Measurements from ENCODE around the gene CD7. TPM values are rescaled to one million over a fixed set of nuclear protein-coding genes. Genes with fewer than 3 reads are reported as not detected.

Gene CD7
- total and polyA plus RNA-seq, 9 of the 15 experiments (the other 6 are each of a cell fraction or from before 2014, with no cell fraction given): 0.21 to 0.35 TPM; not detected in 7

DNA sequence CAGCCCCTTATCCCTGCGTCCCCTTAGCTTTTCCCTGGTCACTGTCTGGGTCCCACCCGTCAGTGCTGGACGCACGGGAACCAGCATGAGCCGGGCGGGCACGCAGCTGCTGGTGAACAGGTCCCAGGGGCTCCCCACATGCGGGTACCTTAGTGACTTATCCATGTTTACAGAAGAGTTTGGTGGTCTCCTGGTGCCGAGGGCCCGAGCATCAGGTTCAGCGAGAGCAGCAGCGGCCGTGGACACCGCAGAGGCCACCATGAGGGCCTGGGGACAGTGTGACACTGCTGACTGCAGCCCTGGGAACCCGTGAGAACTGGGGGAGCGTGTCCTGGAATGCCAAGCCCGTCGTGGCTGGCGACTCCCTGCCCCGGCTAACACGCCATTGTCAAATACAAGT, 6.5 kb downstream of the CD7 start (continued):
- no peak for TF ChIP-seq RERE (CRISPR knock-in tag; IDR thresholded peaks at IDR 0.05; ENCODE audit: borderline replicate concordance)
- TF ChIP-seq PHF21A (IDR thresholded peaks at IDR 0.05; ENCODE audit: borderline replicate concordance, low read depth): no peak
- TF ChIP-seq POLR2A (conservative IDR thresholded peaks at IDR 0.05): no peak
- TF ChIP-seq SIN3A (IDR thresholded peaks at IDR 0.05; ENCODE audit: borderline replicate concordance in 2 of 2, control insufficient read depth in 1 of 2, low read depth in 2 of 2, low read length in 2 of 2): no peak
- no peak for TF ChIP-seq POLR2B (IDR thresholded peaks at IDR 0.05; ENCODE audit: low read depth, partially characterized antibody)
- TF ChIP-seq, protein P1, sequence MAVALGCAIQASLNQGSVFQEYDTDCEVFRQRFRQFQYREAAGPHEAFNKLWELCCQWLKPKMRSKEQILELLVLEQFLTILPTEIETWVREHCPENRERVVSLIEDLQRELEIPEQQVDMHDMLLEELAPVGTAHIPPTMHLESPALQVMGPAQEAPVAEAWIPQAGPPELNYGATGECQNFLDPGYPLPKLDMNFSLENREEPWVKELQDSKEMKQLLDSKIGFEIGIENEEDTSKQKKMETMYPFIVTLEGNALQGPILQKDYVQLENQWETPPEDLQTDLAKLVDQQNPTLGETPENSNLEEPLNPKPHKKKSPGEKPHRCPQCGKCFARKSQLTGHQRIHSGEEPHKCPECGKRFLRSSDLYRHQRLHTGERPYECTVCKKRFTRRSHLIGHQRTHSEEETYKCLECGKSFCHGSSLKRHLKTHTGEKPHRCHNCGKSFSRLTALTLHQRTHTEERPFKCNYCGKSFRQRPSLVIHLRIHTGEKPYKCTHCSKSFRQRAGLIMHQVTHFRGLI (CRISPR knock-in tag; IDR thresholded peaks at IDR 0.05): no peak
- no peak for TF ChIP-seq BACH1 (tag; IDR thresholded peaks at IDR 0.05)
- TF ChIP-seq ZNF133 (CRISPR knock-in tag; IDR thresholded peaks at IDR 0.05): no peak
- TF ChIP-seq, protein P2, sequence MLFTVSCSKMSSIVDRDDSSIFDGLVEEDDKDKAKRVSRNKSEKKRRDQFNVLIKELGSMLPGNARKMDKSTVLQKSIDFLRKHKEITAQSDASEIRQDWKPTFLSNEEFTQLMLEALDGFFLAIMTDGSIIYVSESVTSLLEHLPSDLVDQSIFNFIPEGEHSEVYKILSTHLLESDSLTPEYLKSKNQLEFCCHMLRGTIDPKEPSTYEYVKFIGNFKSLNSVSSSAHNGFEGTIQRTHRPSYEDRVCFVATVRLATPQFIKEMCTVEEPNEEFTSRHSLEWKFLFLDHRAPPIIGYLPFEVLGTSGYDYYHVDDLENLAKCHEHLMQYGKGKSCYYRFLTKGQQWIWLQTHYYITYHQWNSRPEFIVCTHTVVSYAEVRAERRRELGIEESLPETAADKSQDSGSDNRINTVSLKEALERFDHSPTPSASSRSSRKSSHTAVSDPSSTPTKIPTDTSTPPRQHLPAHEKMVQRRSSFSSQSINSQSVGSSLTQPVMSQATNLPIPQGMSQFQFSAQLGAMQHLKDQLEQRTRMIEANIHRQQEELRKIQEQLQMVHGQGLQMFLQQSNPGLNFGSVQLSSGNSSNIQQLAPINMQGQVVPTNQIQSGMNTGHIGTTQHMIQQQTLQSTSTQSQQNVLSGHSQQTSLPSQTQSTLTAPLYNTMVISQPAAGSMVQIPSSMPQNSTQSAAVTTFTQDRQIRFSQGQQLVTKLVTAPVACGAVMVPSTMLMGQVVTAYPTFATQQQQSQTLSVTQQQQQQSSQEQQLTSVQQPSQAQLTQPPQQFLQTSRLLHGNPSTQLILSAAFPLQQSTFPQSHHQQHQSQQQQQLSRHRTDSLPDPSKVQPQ (CRISPR knock-in tag; IDR thresholded peaks at IDR 0.05; ENCODE audit: borderline replicate concordance): no peak
- TF ChIP-seq JUNB (CRISPR knock-in tag; conservative IDR thresholded peaks at IDR 0.05): no peak
- TF ChIP-seq ZC3H4 (CRISPR knock-in tag; IDR thresholded peaks at IDR 0.05; ENCODE audit: borderline replicate concordance): no peak
- no peak for TF ChIP-seq CHD2 (IDR thresholded peaks at IDR 0.05; ENCODE audit: low read depth, low read length)
- no peak for TF ChIP-seq BRCA1 (IDR thresholded peaks at IDR 0.05)
- TF ChIP-seq BRCA1 (CRISPR knock-in tag; IDR thresholded peaks at IDR 0.05): no peak

Measured in K562 (cell line).